HG02938 (cell line): ENCODE results near the gene AGAP1.
"Not testable (repeated sequence)": the region's sequence is repeated elsewhere in the genome, so short reads cannot be mapped to it uniquely, and the experiment has no call there.

ENCODE experiments used
- ATAC-seq: cut with Tn5 transposase; IDR thresholded peaks from one replicate; pipeline ENCODE4 v1.9.1; 2021; ENCODE audit warnings: mild to moderate bottlenecking, moderate library complexity; ENCODE audit not compliant: unreplicated experiment

The AGAP1 gene

DNA sequence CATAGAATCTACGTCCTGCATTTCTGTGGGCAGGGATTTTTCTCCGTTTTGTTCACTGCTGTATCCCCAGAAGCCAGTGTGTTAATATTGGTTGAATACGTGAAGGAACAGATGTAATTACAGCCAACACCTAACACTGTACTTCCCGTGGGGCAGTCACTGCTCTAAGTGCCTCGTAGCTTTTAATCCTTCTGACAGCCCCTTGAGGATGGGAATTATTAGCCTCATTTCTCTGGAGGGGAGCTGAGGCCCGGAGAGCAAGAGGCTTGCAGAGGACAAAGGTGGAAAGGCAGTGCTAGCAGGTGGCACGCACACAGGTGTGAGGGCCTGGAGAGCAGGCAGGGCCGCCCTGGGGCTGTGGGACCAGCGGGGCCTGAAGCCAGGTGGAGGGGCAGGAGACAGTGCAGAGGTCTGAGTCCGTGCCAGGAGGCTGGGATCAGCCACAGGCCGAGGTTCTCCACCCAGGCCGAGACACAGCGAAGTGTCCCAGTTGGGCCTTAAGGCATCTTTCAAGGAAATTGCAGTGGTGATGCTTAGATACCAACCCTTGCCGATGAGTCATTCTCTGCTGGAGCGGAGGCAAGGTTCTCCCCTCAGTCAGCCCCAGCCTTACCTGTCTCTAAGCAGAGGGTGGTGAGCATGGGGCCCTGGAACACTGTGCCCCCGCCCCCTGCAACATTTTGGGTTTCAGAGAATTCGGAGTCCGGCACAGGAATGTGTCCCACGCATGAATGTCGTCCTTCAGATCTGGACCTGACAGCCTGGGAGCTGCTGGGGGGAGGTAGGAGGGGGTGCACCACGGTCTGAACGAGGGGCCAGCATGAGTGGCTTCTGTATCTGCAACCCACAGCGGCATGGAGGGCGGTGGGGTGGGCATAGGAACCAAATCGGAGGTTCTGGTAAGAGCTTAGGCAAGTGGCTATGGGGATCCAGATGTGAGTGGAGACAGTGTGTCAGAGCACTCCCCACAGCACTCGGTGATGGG lies 551.7 kb downstream of the AGAP1 start:
- ATAC-seq: no peak

DNA sequence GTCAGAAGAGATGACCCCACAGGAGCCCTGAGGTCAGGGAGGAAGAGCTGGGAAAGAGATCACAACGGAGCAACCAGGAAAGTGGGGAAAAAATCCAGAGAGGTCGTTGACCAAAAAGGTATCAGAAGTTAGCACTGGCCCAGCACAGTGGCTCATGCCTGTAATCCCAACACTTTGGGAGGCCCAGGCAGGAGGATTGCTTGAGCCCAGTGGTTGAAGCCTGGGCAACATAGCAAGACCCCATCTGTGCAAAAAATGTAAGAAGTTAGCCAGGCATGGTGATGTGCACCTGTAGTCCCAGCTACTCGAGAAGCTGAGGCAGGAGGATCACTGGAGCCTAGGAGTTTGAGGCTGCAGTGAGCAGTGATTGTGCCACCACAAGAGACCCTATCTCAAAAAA lies 552.9 kb downstream of the AGAP1 start:
- ATAC-seq: no peak

DNA sequence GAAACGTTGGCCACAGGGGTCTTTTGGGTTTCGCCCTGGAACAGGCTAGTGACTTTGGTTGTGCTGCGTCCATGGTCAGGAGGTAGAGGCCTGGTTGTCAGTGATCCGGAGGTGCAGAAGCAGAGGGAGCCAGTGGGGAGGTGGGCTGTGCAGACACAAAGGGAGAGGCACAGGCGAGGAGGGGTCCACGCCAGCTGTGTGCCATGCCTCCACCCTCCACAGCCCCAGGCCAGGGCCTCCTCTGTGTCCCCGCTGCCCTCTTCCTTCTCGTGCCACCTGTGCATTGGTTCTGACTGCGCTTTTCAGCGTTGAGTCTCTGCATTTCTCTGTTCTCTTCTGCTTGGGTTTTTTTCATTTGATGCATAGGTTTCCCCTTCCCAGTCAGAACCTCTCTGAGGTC lies 553.3 kb downstream of the AGAP1 start:
- ATAC-seq: no peak

DNA sequence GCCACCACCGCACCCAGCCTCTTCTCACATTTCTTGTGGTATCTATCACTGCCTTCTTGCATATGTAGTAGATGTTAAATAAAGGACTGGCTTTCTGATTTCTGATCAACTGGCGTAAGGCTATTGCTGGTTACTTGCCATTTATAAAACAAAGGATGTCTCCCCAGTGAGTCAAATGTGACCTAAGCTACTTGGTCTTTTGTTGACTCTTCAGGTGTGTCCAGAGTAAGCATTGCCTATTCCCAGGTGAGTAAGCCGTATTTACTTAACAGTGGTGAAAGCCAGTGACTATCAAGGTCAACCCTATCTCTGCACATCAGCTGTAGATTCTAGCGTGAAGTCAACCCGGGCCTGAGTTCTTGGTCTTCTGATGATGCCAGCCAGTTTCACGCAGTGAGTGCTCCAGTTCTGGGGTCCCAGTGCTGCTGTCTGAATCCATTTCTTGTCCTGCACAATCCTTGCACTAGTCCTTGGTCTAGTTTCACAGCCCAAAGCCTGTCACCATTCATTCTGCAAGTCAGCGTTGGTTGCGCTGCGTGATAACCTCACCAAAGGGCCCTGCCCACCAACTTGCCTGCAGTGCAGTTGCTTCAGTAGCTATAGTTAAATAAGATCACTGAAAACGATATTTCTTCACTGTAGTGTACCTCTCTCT lies 554.2 kb downstream of the AGAP1 start:
- no peak for ATAC-seq

DNA sequence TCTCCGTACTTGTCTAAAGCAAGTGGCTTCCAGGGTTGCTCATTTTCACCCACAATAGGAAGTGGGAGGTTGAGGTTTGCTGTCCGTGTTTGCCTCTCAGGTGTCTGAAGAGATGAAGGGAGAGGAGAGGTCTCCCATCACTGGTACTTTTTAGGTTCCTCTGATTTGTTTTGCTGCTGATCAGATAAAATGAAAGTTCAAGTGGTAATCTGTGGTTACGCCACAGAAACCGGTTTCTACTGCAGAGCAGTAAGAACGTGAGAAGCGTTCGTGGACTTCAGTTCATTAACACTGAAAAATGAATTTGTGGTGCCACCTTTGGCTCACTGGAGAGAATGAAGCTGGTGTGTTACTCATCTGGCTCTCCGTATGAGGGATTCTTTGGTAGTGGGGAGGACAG lies 556.1 kb downstream of the AGAP1 start:
- ATAC-seq: no peak

DNA sequence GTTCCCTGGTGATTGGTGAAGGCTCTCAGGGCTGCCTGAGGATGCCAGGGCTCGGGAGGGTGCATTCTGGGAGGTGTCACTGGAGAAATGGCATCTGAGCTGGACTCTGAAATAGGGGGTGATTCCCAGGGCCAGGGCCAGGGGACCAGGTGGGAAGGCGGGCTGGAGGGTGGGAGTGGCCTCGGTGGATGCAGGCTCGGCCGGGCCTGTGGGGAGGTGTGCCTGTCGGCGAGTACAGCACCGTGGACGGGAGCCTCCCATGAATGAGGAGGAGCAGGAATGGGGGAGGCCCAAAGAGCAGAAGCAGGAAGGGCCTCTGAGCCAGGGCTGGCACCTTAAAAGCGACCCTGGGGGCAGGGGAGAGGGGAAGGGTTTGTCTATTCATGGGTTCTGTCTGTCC lies 557.5 kb downstream of the AGAP1 start:
- no peak for ATAC-seq

DNA sequence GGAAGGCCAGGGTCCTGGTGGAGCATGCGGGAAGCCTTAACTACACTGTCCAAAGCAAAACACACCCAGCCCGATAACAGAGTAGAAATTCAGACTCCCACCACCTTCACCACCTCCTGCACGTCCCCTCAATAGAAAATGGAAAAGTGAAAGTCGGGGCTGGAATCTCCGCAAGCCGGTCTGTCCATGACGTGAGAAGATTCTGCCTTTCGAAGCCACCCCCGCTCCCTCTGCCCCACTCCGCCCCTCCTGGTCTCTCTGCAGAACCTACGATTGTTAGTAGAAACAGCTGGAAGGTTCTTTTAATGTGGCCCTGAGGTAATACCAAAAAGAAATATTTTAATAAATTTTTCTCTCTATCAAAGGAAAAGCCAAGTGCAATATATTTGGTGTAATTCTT lies 558.0 kb downstream of the AGAP1 start:
- ATAC-seq: no peak

DNA sequence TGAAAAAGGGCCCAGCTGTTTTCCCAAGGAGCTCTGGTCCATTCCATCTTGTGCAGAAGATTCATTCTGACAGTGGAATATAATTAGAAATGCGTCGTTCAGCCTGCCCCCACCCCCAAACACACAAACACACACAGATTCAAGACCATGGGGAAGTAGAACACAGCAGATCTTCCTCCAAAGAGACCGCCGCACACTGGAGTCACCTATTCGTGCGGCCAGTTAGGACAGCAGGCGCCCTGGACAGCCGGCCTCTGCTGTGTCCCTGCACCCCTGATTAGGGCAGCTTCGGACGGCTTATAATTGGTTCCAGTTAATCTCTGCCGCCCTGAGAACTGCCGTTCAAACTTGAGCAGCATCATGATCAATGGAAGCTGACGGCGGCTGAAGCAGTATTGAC lies 558.4 kb downstream of the AGAP1 start:
- ATAC-seq: no peak

DNA sequence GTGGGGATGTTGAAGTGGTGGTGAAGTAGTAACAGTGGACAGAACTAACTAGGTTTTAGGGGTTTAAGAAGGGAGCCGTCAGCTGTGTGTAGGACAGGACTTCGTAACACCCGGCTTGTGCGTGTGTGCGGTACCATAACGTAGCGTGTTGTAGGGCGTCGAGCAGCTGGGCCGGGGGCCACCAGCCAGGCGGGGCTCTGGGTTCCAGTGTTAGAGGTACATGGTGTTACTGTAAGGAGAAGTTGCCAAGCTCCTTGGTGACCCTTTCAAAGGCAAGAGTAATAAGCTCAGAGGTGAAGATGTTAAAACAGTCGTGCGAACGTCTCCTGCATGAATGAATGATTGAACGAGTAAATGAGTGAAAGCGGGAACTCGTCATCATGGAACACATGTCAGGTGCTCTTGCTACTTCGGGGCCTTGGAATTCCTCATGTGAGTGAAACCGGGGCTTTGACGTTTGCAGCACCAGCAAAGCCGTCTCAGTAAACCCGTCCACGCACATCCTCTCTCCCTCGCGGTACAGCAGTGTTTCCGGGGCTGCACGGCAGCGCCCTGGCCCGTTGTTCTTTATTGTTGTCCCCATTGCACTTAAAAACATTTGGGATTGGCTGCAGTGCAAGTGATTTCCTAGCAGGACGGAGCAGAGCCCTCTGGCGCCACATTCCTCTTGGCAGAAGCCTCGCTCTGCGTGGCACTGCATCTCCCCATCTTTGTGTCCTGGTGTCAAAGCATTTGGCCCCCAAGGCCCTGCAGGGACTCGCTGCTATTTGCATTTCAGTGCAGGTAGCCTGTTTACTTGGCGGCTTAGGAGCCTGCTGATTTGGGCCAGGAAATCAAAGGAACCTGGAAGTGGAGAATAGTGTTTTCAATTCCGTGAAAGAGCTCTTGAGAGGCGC lies 559.3 kb downstream of the AGAP1 start:
- ATAC-seq: no peak

DNA sequence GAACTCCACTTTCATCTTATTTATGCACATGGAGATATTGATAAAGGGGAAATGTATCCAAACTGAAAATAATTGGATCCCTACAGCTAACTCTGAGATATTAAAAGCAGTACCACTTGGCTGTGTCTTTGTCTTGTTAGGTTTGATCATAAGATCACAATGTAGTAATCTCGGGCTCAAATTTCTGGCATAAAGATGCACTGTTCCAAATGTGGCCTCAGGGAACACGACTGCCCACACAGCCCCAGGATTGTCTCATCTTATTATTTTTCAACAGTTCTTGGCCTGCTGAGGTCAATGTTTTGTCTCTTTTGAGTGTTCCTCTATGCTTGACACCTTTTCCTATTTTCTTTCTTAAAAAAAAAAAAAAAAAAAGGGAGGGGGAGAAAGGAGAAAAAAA lies 560.3 kb downstream of the AGAP1 start:
- ATAC-seq: no peak

DNA sequence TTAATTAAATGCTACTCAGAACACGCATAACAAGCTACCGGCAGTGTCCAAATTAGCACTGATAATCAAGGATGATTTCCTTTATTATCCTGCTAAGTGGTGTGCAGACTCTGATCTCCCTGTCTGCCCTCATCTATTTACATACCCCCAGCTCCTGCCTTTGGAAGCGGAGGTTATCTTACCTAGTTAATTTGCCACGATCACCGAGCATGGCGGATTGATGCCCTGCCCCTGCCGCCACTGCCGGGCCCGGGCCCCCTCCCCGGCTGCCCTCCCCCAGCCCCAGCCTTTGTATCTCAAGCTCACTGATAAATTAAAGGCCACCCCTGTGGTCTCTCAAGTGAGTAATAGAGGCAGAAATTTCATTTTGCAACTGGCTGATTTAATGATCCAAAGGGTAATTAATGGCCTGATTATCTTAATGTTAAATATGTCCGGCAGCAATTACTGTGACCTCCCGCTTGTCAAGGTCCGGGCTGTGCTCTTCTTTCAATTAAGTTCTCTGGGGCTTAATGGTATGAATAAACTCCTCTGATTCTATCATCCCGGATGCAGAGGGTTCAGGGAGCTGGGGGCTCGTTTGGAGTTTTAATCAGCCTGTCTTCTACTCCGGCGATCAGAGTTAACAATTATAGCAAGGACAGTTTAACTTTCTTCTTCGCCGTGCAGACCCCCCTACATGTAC lies 560.9 kb downstream of the AGAP1 start:
- no peak for ATAC-seq

DNA sequence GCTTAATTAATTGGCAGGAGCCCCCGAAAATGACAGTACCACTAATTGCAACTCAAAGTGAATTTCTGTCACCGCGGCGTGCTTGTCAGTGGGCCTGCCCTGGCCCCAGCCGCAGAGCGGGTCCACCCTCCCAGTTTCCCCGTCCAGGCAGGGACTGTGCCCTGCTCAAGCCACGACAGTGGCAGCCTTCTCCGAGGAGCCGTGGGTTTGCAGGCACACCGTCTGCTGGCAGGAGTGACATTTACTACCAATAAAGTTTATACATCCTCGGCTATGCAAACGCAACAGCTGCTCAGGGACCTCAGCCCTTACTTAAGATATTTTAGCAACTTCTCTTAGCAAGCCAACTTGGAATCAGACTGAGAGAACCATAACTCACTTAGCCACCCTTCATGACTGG lies 561.6 kb downstream of the AGAP1 start:
- ATAC-seq: no peak

DNA sequence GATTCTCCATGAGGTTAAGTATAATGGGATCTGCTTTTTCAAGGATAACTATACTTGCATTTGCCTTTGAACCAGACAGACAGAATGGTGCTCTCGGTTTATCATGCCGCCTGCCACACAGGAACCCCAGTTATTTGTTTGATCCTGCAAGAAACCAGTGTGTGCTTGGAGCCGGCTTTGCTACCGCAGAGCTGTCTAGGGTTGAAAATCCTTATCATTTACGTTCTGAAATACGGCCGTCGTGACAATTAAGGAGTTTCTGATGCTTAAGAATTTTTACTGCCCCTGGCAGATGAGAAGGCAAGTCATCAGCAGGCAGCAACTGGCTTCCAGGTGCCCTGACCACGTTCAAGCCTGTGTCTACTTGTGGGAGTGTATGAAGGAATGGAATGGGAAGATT lies 562.3 kb downstream of the AGAP1 start:
- no peak for ATAC-seq

DNA sequence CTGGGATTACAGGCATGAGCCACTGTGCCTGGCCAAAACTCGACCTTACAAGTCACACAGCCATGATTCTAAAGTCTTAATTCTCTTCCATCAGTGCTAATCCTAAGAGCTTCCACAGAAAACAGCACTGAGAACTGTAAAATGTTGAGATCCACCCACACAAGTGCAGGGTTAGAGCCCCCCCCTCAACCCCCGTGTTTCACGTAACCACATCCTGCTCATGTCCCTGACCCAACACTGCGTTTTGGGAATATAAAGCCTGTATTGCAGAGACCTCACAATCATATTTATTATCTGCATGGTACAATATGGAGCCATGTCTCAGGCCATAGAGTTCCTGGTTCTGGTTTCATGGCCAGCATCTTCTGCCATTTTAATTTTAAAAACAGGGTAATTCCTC lies 563.5 kb downstream of the AGAP1 start:
- no peak for ATAC-seq

DNA sequence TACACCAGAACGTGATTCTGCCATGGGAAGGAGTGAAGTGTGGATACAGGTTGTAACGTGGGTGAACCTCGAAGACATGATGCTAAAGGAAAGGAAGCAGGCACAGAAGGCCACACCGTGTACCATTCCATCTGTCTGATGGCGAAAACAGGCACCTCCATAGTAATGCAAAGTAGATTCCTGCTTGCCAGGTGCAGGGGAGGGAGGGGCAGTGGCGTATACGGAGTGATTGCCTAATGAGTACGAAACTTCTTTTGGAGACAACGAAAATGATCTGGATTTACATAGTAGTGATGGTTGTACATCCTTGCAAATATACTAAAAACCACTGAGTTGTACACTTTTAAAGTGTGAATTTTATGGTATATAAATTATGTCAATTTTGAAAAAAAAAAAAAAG lies 567.7 kb downstream of the AGAP1 start:
- ATAC-seq: no peak

DNA sequence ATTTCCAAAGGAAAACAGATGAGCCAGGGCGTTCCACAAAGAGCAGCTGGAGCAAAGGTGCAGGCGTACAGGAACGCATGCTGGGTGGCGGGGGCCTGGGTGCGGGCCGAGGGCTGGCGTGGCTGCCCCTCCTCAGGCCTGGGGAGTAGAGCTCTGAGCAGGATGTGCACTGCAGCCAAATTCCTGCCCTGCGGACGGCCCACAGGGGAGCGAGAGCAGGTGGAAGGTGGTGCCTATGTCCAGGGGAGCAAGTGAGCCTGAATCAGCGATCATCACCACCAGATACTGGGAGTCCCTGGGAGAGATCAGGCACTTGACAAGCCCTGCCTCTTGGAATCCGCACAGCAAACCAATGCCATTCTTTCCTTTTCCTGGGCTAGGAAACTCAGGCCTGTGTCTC lies 568.1 kb downstream of the AGAP1 start:
- no peak for ATAC-seq

DNA sequence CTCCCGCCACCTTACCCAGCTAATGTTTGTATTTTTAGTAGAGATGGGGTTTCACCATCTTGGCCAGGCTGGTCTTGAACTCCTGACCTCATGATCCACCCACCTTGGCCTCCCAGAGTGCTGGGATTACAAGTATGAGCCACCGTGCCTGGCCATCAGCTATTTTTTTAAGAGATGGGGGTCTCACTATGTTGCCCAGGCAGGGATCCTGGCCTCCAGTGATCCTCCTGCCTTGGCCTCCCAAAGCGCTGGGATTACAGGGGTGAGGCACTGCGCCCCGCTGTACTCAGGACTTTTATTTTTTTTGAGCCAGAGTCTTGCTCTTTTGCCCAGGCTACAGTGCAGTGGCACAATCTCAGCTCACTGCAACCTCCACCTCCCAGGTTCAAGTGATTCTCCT lies 569.0 kb downstream of the AGAP1 start:
- not testable (repeated sequence) for ATAC-seq

DNA sequence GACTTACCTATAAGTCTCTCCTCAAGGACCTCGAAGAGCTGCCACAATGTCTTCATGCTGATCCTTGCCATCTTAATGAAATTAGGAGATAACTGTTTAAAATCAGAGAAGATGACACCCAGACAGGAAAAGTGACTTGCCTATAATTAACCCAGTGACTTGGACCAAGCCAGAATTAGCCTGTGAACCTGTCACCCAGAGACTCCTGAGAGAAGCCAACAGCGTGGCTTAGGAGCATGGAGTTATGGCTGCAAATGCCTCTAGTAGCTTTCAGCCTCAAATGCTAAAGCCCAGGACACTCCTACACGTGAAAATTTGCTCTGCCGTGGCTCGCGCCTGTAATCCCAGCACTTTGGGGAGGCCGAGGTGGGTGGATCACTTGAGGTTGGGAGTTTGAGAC lies 570.2 kb downstream of the AGAP1 start:
- ATAC-seq: no peak

DNA sequence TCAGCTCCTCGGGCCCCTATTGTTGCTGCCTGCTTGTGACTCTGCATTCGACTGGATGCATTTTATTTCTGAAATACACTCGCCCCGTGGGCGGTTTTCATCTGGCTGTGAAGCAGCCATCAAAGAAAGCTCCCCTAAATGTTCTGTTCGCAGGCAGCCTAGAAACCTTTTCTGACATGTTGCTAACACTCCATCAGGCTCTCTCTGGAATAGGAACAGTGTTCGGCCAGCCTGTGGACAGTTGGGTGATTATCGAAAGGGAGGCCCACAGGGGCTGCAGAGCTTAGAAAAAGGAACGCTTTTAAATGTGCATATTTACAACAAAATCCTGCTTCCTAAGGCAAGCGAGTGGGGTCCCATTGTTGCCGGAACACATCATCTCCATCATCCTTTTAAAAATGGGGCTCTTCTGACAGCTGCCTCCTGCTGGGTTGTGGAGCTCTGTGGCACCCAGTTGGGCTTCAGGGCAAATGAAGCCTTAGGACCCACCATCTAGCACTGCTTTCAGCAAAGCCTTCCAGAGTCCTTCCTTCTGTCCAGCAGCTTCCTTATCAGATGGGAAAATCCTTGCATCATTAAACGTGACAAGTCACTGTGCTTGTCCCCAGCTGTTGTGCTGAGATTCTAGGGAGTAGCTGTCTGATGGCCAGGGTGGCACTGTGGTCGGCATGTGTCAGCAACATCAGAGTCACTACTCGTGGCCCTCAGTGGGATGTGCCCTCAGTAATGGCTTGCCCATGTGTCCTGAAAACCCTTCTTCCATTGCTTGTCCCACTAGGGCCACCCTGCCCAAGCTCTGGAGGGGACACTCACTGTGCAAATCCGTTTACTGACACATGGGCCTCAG lies 571.7 kb downstream of the AGAP1 start:
- no peak for ATAC-seq

DNA sequence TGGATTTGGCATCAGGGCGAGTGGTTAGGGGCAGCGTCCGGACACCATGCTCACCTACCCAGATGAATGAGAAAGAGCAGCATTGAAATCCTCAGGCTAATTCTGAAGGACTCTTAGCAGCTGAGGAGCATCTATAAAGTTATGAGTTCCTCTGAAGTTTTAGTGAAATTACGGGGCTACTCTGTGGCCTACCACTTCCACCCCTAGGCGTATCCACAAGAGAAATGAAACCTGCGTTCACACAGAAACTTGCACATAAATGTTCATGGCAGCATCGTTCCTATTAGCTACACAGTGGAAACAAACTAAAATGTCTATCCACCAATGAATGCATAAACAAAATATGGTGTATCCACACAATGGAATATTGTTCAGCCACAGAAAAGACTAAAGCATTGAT lies 576.4 kb downstream of the AGAP1 start:
- ATAC-seq: no peak
